Measurements from ENCODE around the gene SHQ1.
"Not testable (repeated sequence)": the region's sequence is repeated elsewhere in the genome, so short reads cannot be mapped to it uniquely, and the experiment has no call there.

DNA sequence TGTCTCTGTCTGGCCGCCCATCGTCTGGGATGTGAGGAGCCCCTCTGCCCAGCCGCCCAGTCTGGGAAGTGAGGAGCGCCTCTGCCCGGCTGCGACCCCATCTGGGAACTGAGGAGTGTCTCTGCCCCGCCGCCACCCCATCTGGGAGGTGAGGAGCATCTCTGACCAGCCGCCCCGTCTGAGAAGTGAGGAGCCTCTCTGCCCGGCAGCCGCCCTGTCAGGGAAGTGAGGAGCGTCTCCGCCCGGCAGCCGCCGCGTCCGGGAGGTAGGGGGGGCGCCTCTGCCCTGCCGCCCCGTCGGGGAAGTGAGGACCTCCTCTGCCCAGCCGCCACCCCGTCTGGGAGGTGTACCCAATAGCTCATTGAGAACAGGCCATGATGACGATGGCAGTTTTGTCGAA, 60.0 kb downstream of the SHQ1 start:
- not testable (repeated sequence) for TF ChIP-seq POLR2A (IDR thresholded peaks at IDR 0.05; ENCODE audit: low read depth, low read length); CTCF (conservative IDR thresholded peaks at IDR 0.05; ENCODE audit: low read depth, low read length); BHLHE40 (IDR thresholded peaks at IDR 0.05; ENCODE audit: low read depth, low read length); RFX5 (IDR thresholded peaks at IDR 0.05; ENCODE audit: low read depth, low read length); RAD21 (IDR thresholded peaks at IDR 0.05; ENCODE audit: low read length); CEBPB (IDR thresholded peaks at IDR 0.05; ENCODE audit: low read depth, low read length); MXI1 (IDR thresholded peaks at IDR 0.05; ENCODE audit: borderline replicate concordance, low read depth, low read length); RCOR1 (IDR thresholded peaks at IDR 0.05; ENCODE audit: insufficient replicate concordance, low read length); MAFK (IDR thresholded peaks at IDR 0.05; ENCODE audit: low read depth, low read length); NFE2L2 (IDR thresholded peaks at IDR 0.05; ENCODE audit: low read depth, low read length); MAZ (IDR thresholded peaks at IDR 0.05; ENCODE audit: borderline replicate concordance, low read depth, low read length)
- TF ChIP-seq, protein P1, sequence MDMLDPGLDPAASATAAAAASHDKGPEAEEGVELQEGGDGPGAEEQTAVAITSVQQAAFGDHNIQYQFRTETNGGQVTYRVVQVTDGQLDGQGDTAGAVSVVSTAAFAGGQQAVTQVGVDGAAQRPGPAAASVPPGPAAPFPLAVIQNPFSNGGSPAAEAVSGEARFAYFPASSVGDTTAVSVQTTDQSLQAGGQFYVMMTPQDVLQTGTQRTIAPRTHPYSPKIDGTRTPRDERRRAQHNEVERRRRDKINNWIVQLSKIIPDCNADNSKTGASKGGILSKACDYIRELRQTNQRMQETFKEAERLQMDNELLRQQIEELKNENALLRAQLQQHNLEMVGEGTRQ (IDR thresholded peaks at IDR 0.05; ENCODE audit: low read depth, low read length): not testable (repeated sequence)
